ENCODE data around the gene PTPN14.

- TF ChIP-seq ATF2 (CRISPR knock-in tag; IDR thresholded peaks at IDR 0.05; ENCODE audit: borderline replicate concordance, low read depth) (no peak), JUN (CRISPR knock-in tag; IDR thresholded peaks at IDR 0.05) (no peak), ZBTB43 (CRISPR knock-in tag; IDR thresholded peaks at IDR 0.05) (no peak), CTCF (IDR thresholded peaks at IDR 0.05) (no peak)
Measured at GRCh38 chr1:214377485-214377884, 173.9 kb downstream of the PTPN14 start.
